ENCODE measurements around the gene WASF2.
"Not testable (repeated sequence)": the region's sequence is repeated elsewhere in the genome, so short reads cannot be mapped to it uniquely, and the experiment has no call there.

DNA sequence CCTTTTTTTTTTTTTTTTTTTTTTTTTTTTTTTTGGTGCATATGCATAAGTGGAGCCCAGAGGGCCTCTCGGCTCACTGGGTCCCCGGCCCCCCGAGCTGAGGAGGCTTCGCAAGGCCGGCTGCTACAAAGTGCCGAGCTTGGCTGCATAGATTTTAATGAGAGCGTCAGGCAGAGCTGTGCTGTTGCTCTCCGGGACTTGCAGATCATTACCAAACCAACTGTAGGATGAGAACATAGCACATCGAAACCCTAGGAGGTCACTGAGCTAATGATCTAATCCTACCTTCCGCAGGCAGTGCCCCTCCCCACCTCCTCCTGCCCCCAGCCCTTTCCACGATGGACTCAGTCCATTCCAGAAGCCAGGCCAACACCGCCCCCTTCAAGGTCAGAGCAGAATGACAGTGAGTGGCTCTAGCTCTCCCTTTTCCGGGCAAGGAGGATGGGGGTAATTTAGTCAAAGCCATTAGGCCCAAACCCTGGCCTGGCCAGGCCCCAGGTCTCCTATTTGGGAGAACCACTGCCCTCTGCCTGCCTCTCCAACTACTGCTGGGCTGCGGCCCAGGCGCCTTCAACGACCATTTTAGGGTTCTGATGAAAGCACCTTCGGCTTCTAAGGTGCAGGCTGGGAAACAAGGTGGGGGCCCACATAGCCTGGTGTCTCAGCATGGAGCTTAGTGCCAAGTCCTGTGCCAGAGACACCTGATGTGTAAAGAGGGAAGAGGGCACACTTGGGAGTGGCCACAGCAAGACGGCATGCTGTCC, 84.2 kb downstream of the WASF2 start:
- TF ChIP-seq CREB1 (IDR thresholded peaks at IDR 0.05); CREB1 (CRISPR knock-in tag; IDR thresholded peaks at IDR 0.05); NR2F1 (CRISPR knock-in tag; IDR thresholded peaks at IDR 0.05); JUNB (CRISPR knock-in tag; IDR thresholded peaks at IDR 0.05; ENCODE audit: borderline replicate concordance); CCDC6 (CRISPR knock-in tag; IDR thresholded peaks at IDR 0.05): not testable (repeated sequence)
- TF ChIP-seq, protein P1, sequence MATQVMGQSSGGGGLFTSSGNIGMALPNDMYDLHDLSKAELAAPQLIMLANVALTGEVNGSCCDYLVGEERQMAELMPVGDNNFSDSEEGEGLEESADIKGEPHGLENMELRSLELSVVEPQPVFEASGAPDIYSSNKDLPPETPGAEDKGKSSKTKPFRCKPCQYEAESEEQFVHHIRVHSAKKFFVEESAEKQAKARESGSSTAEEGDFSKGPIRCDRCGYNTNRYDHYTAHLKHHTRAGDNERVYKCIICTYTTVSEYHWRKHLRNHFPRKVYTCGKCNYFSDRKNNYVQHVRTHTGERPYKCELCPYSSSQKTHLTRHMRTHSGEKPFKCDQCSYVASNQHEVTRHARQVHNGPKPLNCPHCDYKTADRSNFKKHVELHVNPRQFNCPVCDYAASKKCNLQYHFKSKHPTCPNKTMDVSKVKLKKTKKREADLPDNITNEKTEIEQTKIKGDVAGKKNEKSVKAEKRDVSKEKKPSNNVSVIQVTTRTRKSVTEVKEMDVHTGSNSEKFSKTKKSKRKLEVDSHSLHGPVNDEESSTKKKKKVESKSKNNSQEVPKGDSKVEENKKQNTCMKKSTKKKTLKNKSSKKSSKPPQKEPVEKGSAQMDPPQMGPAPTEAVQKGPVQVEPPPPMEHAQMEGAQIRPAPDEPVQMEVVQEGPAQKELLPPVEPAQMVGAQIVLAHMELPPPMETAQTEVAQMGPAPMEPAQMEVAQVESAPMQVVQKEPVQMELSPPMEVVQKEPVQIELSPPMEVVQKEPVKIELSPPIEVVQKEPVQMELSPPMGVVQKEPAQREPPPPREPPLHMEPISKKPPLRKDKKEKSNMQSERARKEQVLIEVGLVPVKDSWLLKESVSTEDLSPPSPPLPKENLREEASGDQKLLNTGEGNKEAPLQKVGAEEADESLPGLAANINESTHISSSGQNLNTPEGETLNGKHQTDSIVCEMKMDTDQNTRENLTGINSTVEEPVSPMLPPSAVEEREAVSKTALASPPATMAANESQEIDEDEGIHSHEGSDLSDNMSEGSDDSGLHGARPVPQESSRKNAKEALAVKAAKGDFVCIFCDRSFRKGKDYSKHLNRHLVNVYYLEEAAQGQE (IDR thresholded peaks at IDR 0.05; ENCODE audit: borderline replicate concordance in 1 of 2, low read depth in 1 of 2, low read length in 2 of 2), result not testable (repeated sequence)
